Activated T-cell treated with anti-CD3 and anti-CD28 coated beads, Interleukin-2, amount 50 U/mL, for 48 hours (primary cell): ENCODE data around the gene KRTAP2-2.
"Not testable (repeated sequence)": the region's sequence is repeated elsewhere in the genome, so short reads cannot be mapped to it uniquely, and the experiment has no call there.

Experiments
- DNase-seq, 2 experiments: peaks; one replicate each; pipeline ENCODE4 v3.0.0-alpha.2; 2020

Gene KRTAP2-2

DNA sequence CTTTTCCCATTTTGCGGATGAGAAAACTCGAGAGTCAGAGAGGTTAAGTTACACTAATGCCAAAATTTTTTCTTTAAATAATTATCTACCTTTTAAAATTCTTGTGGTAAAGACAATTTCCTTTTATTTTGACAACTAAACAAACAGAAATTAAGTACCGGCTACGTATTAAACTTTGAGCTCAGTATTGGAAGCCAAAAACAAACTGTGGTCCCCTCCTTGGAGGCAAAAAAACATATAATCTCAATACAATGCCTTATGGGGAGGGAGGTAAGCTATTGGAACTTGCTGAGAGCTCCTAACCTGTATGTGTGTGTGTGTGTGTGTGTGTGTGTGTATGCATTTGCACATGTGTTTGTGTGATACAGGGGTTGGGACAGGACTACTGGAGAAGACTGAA lies 8.4 kb upstream of the KRTAP2-2 start:
- no peak for DNase-seq

GRCh38 chr17:41061964-41062363 lies 6.9 kb upstream of the KRTAP2-2 start:
- DNase-seq = no peak

GRCh38 chr17:41060052-41060604 lies 5.1 kb upstream of the KRTAP2-2 start, which contains the start of gene KRTAP2-3:
Gene KRTAP2-3 (minus strand): TSS chr17:41060114. CDS start chr17:41060050, 64 bp downstream.
- no peak for DNase-seq

DNA sequence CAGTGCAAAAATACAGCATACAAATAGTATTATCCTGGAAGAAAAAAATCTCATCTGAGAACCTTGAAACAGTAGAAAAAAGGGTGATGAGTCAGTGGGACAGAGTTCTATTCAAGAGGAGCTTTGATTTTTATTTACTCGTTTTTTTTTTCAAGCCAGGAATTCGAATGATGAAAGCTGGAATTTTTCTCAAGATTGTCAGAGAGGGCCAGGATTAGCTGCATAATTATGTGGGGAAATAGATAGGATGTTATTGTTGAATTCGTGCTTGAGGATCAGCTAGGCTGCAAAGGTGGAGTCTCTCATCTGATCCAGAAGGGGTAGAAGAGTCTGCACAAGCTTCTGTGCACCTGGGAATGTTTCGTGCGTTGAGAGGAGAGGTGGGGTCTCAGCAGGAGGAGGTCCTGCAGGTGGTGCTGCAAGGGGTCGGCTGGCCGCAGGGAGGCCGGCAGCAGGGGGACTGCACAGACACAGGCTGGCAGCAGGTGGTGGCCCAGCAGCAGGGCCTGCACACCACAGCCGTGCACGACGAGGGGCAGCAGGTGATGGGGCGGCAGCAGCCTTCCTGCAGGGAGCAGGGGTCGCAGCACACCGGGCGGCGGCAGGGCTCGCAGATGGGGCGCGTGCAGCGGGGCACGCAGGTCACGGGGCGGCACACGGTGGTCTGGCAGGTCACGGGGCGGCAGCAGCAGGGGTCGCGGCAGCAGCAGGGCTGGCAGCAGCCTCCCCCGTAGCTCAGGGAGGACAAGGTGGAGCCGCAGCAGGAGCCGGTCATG lies 4.4 kb upstream of the KRTAP2-2 start:
- not testable (repeated sequence) for DNase-seq

GRCh38 chr17:41058741-41059140 lies 3.7 kb upstream of the KRTAP2-2 start:
- DNase-seq = no peak

- no peak for DNase-seq
Observed at GRCh38 chr17:41057547-41057946, 2.5 kb upstream of the KRTAP2-2 start.

- DNase-seq = not testable (repeated sequence)
Observed at GRCh38 chr17:41054556-41054955, 474 bp downstream of the KRTAP2-2 start.

GRCh38 chr17:41054025-41054424 lies 1.0 kb downstream of the KRTAP2-2 start:
- DNase-seq = no peak

DNA sequence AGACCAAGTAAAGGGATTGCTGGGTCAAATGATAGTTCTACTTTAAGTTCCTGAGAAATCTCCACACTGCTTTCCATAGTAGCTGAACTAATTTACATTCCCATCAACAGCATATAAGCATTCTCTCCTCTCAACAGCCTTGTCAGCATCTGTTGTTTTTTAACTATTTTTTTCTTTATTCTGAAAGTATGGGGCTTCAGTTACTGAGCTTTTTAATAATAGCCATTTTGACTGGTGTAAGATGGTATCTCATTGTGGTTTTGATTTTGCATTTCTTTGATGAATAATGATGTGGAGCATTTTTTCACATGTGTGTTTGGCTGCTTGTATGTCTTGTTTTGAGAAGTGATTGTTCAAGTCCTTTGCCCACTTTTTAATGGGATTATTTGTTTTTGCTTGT lies 2.5 kb downstream of the KRTAP2-2 start:
- no peak for DNase-seq

DNA sequence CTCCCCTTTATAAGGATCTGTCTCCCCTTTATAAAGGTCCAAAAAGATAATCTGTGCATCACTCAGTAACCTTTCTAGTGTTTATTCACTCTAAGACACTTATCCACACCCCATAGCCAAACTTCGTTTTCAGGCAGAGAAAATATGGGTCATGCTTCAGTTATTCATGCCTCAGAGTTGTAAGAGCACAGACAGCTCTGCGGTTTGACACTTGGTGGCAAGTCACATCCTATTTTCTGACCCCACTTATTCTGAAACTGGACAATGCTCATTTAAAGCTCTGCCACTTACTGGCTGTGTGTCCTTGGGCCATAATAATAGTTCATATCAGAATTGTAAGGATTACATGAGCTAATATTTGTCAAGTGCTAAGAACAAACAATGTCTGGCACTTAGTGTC lies 5.9 kb downstream of the KRTAP2-2 start:
- DNase-seq = no peak

DNA sequence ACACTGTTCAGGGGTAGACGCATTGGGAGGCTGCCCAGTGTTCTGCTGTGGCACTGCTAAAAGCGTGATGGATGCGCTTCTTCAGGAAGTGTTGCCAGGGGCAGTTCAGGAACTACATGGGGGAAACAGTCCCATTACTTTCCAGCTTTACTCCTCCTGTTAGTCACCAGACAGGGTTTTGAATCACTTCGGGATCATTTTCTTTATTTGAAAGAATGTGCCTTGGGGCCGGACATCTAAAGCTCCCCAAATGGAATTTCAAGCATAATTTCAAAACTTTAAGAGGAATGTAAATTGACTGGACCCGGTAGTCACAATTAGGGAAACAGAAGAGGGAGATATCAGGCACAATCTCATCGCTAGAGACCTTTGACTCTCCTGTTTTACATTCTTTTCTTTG lies 6.6 kb downstream of the KRTAP2-2 start:
- DNase-seq = no peak

DNA sequence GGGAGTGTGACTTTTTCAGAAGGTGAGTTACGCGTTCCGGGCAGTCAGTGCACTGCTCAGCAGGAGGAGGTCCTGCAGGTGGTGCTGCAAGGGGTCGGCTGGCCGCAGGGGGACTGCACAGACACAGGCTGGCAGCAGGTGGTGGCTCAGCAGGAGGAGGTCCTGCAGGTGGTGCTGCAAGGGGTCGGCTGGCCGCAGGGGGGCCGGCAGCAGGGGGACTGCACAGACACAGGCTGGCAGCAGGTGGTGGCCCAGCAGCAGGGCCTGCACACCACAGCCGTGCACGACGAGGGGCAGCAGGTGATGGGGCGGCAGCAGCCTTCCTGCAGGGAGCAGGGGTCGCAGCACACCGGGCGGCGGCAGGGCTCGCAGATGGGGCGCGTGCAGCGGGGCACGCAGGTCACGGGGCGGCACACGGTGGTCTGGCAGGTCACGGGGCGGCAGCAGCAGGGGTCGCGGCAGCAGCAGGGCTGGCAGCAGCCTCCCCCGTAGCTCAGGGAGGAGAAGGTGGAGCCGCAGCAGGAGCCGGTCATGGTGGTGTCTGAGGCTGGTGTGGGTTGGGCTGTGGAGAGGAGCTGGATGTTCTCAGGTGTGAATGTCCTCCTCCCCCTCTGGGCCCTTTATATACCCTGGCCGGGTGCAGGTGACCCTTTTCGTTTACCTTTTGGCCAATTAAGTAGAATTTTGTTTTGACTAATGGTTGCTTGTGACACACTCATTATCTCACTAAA lies 8.1 kb downstream of the KRTAP2-2 start, which contains the start of gene KRTAP2-1:
TSS of gene KRTAP2-1 (minus strand) at position 582 of the 731 bp plus-strand sequence. CDS start at position 533, 49 bp downstream.
- DNase-seq = not testable (repeated sequence)

- no peak for DNase-seq
Observed at GRCh38 chr17:41042953-41043352, 12.1 kb downstream of the KRTAP2-2 start.

DNA sequence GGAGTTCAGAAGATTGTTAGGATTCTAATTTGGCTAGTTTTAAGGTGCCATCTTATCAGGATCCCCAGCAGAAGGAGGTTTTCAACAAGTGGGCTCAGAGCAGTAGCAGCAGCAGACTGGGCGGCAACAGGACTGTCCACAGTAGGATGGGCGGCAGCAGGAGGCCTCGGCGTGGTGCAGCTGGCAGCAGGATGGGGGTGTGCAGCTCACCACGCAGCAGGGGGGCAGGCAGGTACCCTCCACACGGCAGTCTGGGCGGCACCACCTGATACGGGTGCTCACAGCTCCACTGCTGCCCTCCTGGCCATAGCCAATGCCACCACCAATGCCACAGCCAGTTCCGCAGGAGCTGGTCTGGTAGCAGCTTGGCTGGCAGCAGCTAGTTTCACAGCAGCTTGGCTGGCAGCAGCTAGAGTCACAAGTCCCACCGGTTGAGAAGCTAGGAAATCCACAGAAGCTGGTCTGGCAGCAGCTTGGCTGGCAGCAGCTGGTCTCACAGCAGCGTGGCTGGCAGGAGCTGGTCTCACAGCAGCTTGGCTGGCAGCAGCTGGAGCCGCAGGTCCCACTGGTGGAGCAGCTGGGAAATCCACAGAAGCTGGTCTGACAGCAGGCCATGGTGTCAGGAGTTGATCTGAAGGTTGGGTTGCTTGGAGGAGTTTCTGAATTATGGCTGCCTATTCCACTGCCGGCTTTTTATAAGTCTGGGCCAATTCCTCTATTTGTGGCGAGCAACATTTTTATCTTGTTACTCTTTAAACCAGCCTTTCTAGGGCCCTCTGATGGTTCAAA lies 14.1 kb downstream of the KRTAP2-2 start, which contains the start of gene KRTAP1-1:
TSS of gene KRTAP1-1 (minus strand) at position 668 of the 789 bp plus-strand sequence. CDS start at position 615, 53 bp downstream.
- DNase-seq = not testable (repeated sequence)

DNA sequence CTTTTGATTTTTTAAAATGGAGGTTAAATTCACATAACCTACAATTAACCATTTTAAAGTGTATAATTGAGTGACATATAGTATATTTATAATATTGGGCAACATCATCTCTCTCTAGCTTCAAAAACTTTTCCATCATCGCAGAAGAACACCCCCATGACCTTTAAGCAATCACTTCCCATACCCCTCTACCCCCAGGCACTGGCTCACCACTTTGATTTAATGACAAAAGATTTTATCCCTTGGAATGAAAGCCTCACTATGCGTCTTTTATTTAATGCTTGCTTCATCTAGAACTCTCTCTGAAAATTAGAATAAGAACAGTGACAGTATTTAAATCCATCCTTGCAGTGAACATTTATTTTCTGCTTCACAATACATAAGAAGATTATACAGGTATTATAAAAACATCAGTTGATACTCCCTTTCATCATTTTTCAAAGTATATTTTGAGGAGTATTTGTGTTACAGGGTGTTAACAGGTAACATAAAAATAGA lies 17.1 kb downstream of the KRTAP2-2 start:
- no peak for DNase-seq

- DNase-seq = not testable (repeated sequence)
Observed at GRCh38 chr17:41034346-41034935, 20.6 kb downstream of the KRTAP2-2 start, which contains the start of gene KRTAP1-3. Gene KRTAP1-3 (minus strand): TSS chr17:41034874. CDS start chr17:41034821, 53 bp downstream.

GRCh38 chr17:41029633-41030245 lies 25.3 kb downstream of the KRTAP2-2 start, which contains the start of gene KRTAP1-4:
Gene KRTAP1-4 (minus strand): TSS chr17:41030195. CDS start chr17:41030078, 117 bp downstream.
- DNase-seq = no peak

DNA sequence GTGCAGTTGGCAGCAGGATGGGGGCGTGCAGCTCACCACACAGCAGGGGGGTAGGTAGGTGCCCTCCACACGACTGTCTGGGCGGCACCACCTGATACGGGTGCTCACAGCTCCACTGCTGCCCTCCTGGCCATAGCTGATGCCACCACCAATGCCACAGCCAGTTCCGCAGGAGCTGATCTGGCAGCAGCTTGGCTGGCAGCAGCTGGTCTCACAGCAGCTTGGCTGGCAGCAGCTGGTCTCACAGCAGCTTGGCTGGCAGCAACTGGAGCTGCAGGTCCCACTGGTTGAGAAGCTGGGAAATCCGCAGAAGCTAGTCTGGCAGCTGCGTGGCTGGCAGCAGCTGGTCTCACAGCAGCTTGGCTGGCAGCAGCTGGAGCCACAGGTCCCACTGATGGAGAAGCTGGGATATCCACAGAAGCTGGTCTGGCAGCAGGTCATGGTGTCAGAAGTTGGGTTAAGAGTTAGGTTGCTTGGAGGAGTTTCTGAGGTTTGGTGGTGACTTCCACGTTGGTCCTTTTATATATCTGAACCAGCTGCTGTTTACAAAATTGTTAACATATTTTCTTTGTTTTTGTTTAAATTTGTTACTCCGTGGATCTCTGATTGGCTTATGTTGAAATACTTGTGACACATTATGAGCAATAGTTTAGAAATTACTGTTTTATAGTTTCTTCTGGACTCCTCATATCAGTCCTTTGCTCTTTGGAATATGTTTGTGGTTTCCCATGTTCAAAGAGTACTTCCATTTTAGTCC lies 28.1 kb downstream of the KRTAP2-2 start, which contains the start of gene KRTAP1-5:
TSS of gene KRTAP1-5 (minus strand) at position 494 of the 757 bp plus-strand sequence. CDS start at position 441, 53 bp downstream.
- DNase-seq = no peak

GRCh38 chr17:41024697-41025096 lies 30.3 kb downstream of the KRTAP2-2 start:
- DNase-seq = no peak

DNA sequence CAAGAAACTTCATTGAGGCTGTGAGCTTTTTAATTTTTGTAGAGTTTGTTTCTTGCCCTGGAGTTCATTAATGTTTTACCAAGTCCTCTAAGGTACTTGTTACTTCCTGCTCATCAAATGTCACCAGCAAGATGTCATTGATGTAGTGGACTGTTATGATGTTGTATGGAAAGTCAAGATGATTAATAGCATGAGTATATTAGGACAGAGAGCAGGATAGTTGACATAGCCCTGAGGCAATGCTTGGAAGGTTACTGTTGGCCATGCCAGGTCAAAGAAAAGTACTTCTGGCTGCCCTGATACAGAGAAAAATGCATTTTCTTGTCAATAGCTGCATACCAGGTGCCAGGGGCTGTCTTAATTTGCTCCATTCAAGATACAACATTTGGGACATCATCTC lies 34.7 kb downstream of the KRTAP2-2 start:
- DNase-seq = no peak
